ENCODE results near the gene DES.
A peak's percentile ranks its signal among the peaks of the same experiment; 100 is the strongest.

DES gene

GRCh38 chr2:219469186-219469724 is 51.1 kb downstream of the DES start:
- H3K4me3 ChIP-seq (ENCODE audit: low read depth, low read length) = no peak overlapping the region
- no peak overlapping the region for H3K27ac ChIP-seq (ENCODE audit: low read depth, low read length)
- H3K27me3 ChIP-seq (ENCODE audit: control insufficient read depth, insufficient read depth, low read length) = no peaks in the 10 kb centered on the region
- H3K9me3 ChIP-seq (ENCODE audit: control insufficient read depth, insufficient read depth, low read length) = no peaks in the 10 kb centered on the region
- H3K9ac ChIP-seq (ENCODE audit: low read depth, low read length) = no peak overlapping the region
- no peaks in the 10 kb centered on the region for H3K4me1 ChIP-seq (ENCODE audit: control insufficient read depth, insufficient read depth, low read length)
- no peaks in the 10 kb centered on the region; the same call in 1 of the 2 replicates for H3K36me3 ChIP-seq (ENCODE audit: control insufficient read depth, insufficient read depth, low read length)

- H3K27ac ChIP-seq (ENCODE audit: low read depth, low read length) = no peak overlapping the region
- no peaks in the 10 kb centered on the region; the same call in 1 of the 2 replicates for H3K36me3 ChIP-seq (ENCODE audit: control insufficient read depth, insufficient read depth, low read length)
- H3K9me3 ChIP-seq (ENCODE audit: control insufficient read depth, insufficient read depth, low read length) = no peaks in the 10 kb centered on the region
- H3K4me3 ChIP-seq (ENCODE audit: low read depth, low read length) = no peak overlapping the region
- H3K9ac ChIP-seq (ENCODE audit: low read depth, low read length) = no peak overlapping the region
- H3K27me3 ChIP-seq (ENCODE audit: control insufficient read depth, insufficient read depth, low read length) = no peaks in the 10 kb centered on the region
- H3K4me1 ChIP-seq (ENCODE audit: control insufficient read depth, insufficient read depth, low read length) = no peaks in the 10 kb centered on the region
Observed at GRCh38 chr2:219470429-219470828, 52.3 kb downstream of the DES start.

- no peaks in the 10 kb centered on the region for H3K9me3 ChIP-seq (ENCODE audit: control insufficient read depth, insufficient read depth, low read length)
- H3K4me3 ChIP-seq (ENCODE audit: low read depth, low read length) = no peak overlapping the region
- H3K27ac ChIP-seq (ENCODE audit: low read depth, low read length) = no peak overlapping the region
- no peaks in the 10 kb centered on the region for H3K27me3 ChIP-seq (ENCODE audit: control insufficient read depth, insufficient read depth, low read length)
- H3K4me1 ChIP-seq (ENCODE audit: control insufficient read depth, insufficient read depth, low read length) = no peaks in the 10 kb centered on the region
- no peak overlapping the region for H3K9ac ChIP-seq (ENCODE audit: low read depth, low read length)
- H3K36me3 ChIP-seq (ENCODE audit: control insufficient read depth, insufficient read depth, low read length) = no peaks in the 10 kb centered on the region
Observed at GRCh38 chr2:219471476-219472371, 53.5 kb downstream of the DES start.

- Histone ChIP-seq H3K9me3 (ENCODE audit: control insufficient read depth, insufficient read depth, low read length) (no peaks in the 10 kb centered on the region), H3K36me3 (ENCODE audit: control insufficient read depth, insufficient read depth, low read length) (no peaks in the 10 kb centered on the region), H3K4me3 (ENCODE audit: low read depth, low read length) (no peak overlapping the region), H3K27ac (ENCODE audit: low read depth, low read length) (no peak overlapping the region), H3K4me1 (ENCODE audit: control insufficient read depth, insufficient read depth, low read length) (peaks cover 4% of the 10 kb centered on the region; the same call in 1 of the 2 replicates), H3K9ac (ENCODE audit: low read depth, low read length) (no peak overlapping the region), H3K27me3 (ENCODE audit: control insufficient read depth, insufficient read depth, low read length) (no peaks in the 10 kb centered on the region)
Observed at GRCh38 chr2:219472629-219473187, 54.5 kb downstream of the DES start.

- H3K36me3 ChIP-seq (ENCODE audit: control insufficient read depth, insufficient read depth, low read length) = no peaks in the 10 kb centered on the region
- no peaks in the 10 kb centered on the region for H3K9me3 ChIP-seq (ENCODE audit: control insufficient read depth, insufficient read depth, low read length)
- H3K27ac ChIP-seq (ENCODE audit: low read depth, low read length) = no peak overlapping the region
- no peak overlapping the region for H3K9ac ChIP-seq (ENCODE audit: low read depth, low read length)
- H3K4me1 ChIP-seq (ENCODE audit: control insufficient read depth, insufficient read depth, low read length) = peaks cover 4% of the 10 kb centered on the region; the same call in 1 of the 2 replicates
- H3K27me3 ChIP-seq (ENCODE audit: control insufficient read depth, insufficient read depth, low read length) = no peaks in the 10 kb centered on the region
- no peak overlapping the region for H3K4me3 ChIP-seq (ENCODE audit: low read depth, low read length)
Observed at GRCh38 chr2:219473511-219473910, 55.3 kb downstream of the DES start.

- no peak overlapping the region for H3K4me3 ChIP-seq (ENCODE audit: low read depth, low read length)
- no peaks in the 10 kb centered on the region for H3K9me3 ChIP-seq (ENCODE audit: control insufficient read depth, insufficient read depth, low read length)
- no peak overlapping the region for H3K27ac ChIP-seq (ENCODE audit: low read depth, low read length)
- no peak overlapping the region for H3K9ac ChIP-seq (ENCODE audit: low read depth, low read length)
- peaks cover 4% of the 10 kb centered on the region; the same call in 1 of the 2 replicates for H3K4me1 ChIP-seq (ENCODE audit: control insufficient read depth, insufficient read depth, low read length)
- no peaks in the 10 kb centered on the region for H3K27me3 ChIP-seq (ENCODE audit: control insufficient read depth, insufficient read depth, low read length)
- no peaks in the 10 kb centered on the region for H3K36me3 ChIP-seq (ENCODE audit: control insufficient read depth, insufficient read depth, low read length)
Observed at GRCh38 chr2:219474285-219475060, 56.3 kb downstream of the DES start.

GRCh38 chr2:219475278-219475677 is 57.1 kb downstream of the DES start:
- no peak overlapping the region for H3K27ac ChIP-seq (ENCODE audit: low read depth, low read length)
- H3K4me3 ChIP-seq (ENCODE audit: low read depth, low read length) = no peak overlapping the region
- peaks cover 4% of the 10 kb centered on the region; the same call in 1 of the 2 replicates for H3K4me1 ChIP-seq (ENCODE audit: control insufficient read depth, insufficient read depth, low read length)
- H3K27me3 ChIP-seq (ENCODE audit: control insufficient read depth, insufficient read depth, low read length) = no peaks in the 10 kb centered on the region
- H3K9me3 ChIP-seq (ENCODE audit: control insufficient read depth, insufficient read depth, low read length) = no peaks in the 10 kb centered on the region
- no peak overlapping the region for H3K9ac ChIP-seq (ENCODE audit: low read depth, low read length)
- H3K36me3 ChIP-seq (ENCODE audit: control insufficient read depth, insufficient read depth, low read length) = no peaks in the 10 kb centered on the region

GRCh38 chr2:219475697-219476651 is 57.8 kb downstream of the DES start:
- Histone ChIP-seq H3K27ac (ENCODE audit: low read depth, low read length) (peak overlapping the region; percentile 63), H3K9ac (ENCODE audit: low read depth, low read length) (no peak overlapping the region), H3K27me3 (ENCODE audit: control insufficient read depth, insufficient read depth, low read length) (no peaks in the 10 kb centered on the region), H3K9me3 (ENCODE audit: control insufficient read depth, insufficient read depth, low read length) (no peaks in the 10 kb centered on the region), H3K4me1 (ENCODE audit: control insufficient read depth, insufficient read depth, low read length) (peaks cover 4% of the 10 kb centered on the region; the same call in 1 of the 2 replicates), H3K4me3 (ENCODE audit: low read depth, low read length) (peak overlapping the region; percentile 58), H3K36me3 (ENCODE audit: control insufficient read depth, insufficient read depth, low read length) (no peaks in the 10 kb centered on the region)
